Subcutaneous abdominal adipose tissue (tissue), 5 donors: ENCODE results near the gene DMD.

Experiments
- H3K27ac ChIP-seq: one replicate; pipeline ENCODE4 v1.7.0; 2013; ENCODE audit warnings: low read depth, mild to moderate bottlenecking, inconsistent platforms, low read length, moderate library complexity
- H3K27me3 ChIP-seq, 5 donors: one replicate each; pipeline ENCODE4 v1.7.0; 2013; ENCODE audit warnings: low read length in 5 of 5, inconsistent platforms in 1 of 5; ENCODE audit not compliant: control insufficient read depth in 5 of 5, insufficient read depth in 4 of 5
- H3K36me3 ChIP-seq, 5 donors: one replicate each; pipeline ENCODE4 v1.7.0; 2013; ENCODE audit warnings: low read length in 5 of 5; ENCODE audit not compliant: control insufficient read depth in 5 of 5, insufficient read depth in 5 of 5
- H3K4me1 ChIP-seq, 5 donors: one replicate each; pipeline ENCODE4 v1.7.0; 2013; ENCODE audit warnings: low read length in 5 of 5, mild to moderate bottlenecking in 3 of 5, moderate library complexity in 1 of 5; ENCODE audit not compliant: control insufficient read depth in 5 of 5, insufficient read depth in 5 of 5
- H3K4me3 ChIP-seq, 5 donors: one replicate each; pipeline ENCODE4 v1.7.0; 2013; ENCODE audit warnings: low read length in 5 of 5, low read depth in 1 of 5
- H3K9ac ChIP-seq, 5 donors: one replicate each; pipeline ENCODE4 v1.7.0; 2013; ENCODE audit warnings: low read length in 5 of 5, mild to moderate bottlenecking in 4 of 5, moderate library complexity in 3 of 5
- H3K9me3 ChIP-seq, 5 donors: one replicate each; pipeline ENCODE4 v1.7.0; 2013; ENCODE audit warnings: low read length in 5 of 5; ENCODE audit not compliant: control insufficient read depth in 5 of 5
- donor health status: healthy.
- donor health status: healthy.
- donor health status: healthy.
- donor health status: healthy.
- donor health status: healthy.

DMD gene

GRCh38 chrX:32026772-32027171, 1184.6 kb downstream of the DMD start:
- H3K9ac ChIP-seq, result no peak overlapping the region
- no peaks in the 10 kb centered on the region for H3K36me3 ChIP-seq
- H3K4me3 ChIP-seq, result no peak overlapping the region
- no peak overlapping the region for H3K27ac ChIP-seq
- H3K27me3 ChIP-seq, result peaks cover 0 to 2% (median 0%) of the 10 kb centered on the region in 5 donors
- H3K4me1 ChIP-seq, result no peaks in the 10 kb centered on the region
- peaks cover 0 to 5% (median 0%) of the 10 kb centered on the region in 5 donors for H3K9me3 ChIP-seq

DNA sequence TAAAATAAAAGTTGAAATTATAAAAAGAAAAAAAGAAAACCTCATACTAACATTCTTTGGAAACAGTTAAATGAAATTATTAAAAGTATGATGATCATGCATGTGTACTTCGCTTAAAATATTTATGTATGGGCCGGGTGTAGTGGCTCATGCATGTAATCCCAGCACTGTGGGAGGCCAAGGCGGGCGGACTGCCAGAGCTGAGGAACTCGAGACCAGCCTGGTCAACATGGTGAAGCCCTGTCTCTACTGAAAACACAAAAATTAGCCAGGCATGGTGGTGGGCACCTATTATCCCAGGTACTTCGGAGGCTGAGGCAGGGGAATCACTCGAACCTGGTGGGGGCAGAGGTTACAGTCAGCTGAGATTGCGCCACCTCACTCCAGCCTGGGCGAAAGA, 1187.3 kb downstream of the DMD start:
- Histone ChIP-seq H3K9ac (no peak overlapping the region), H3K36me3 (no peaks in the 10 kb centered on the region), H3K9me3 (peaks cover 0 to 5% (median 0%) of the 10 kb centered on the region in 5 donors), H3K27ac (no peak overlapping the region), H3K4me3 (no peak overlapping the region), H3K27me3 (peaks cover 0 to 2% (median 0%) of the 10 kb centered on the region in 5 donors), H3K4me1 (no peaks in the 10 kb centered on the region)

DNA sequence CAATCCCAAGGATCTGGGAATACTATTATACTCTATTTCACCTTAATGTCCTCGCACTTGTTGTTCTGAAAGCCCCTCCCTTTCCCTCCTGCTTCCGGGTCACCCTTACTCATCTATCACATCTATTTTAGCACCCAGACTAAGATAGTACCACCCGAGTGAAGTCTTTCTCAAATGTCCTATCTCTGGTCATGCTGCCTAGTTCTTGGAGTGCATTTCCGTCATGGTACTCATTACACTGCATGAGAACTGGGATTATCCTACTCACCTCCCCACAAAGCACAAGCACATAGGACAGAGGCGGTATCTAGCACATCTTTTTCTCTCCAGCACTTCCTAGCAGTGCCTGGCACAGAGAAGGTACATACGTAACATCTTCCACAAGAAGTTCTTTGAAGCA, 1195.2 kb downstream of the DMD start:
- H3K4me1 ChIP-seq, result no peaks in the 10 kb centered on the region
- H3K27ac ChIP-seq, result no peak overlapping the region
- H3K27me3 ChIP-seq, result no peaks in the 10 kb centered on the region
- no peaks in the 10 kb centered on the region for H3K36me3 ChIP-seq
- H3K4me3 ChIP-seq, result no peak overlapping the region
- no peaks in the 10 kb centered on the region for H3K9me3 ChIP-seq
- no peak overlapping the region for H3K9ac ChIP-seq

DNA sequence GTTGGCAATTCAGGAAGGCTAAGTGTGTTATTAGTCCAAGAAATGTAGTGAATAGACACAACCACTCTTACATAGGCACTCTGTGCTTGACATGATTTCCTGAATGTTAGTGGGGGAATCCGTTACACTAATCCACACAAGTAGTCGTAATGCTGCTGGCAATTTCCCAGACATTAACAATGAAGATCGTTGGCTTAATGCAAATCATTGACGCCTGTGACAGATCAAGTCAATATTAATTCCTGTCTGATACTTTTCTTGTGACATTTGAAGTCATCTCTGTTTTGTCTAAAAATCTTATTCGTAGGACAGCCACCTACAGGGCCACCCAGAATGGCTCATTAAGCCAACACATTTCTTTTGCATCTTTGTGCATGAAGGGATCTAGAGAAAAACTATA, 1200.4 kb downstream of the DMD start:
- no peaks in the 10 kb centered on the region for H3K27me3 ChIP-seq
- H3K4me3 ChIP-seq, result no peak overlapping the region
- no peak overlapping the region for H3K9ac ChIP-seq
- H3K9me3 ChIP-seq, result no peaks in the 10 kb centered on the region
- no peaks in the 10 kb centered on the region for H3K4me1 ChIP-seq
- H3K36me3 ChIP-seq, result no peaks in the 10 kb centered on the region
- no peak overlapping the region for H3K27ac ChIP-seq

DNA sequence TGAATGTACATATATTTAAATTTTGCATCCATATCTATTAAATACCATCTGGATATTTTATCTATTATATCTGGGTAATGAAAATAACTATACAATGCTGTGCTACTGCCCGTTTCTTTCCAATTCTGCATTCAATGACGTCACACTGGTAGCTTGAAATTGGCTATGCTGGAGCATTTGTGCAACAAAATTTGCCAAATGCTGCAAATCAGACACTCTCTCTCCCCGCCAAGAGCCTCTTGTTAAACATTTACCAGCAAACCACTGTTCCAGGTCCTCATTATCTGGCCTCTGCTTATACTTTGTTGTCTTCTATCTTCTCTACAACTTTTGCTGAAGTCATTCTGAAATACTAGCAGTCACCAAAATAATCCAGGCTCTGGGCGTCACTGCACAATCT, 1201.1 kb downstream of the DMD start:
- Histone ChIP-seq H3K27ac (no peak overlapping the region), H3K4me3 (no peak overlapping the region), H3K27me3 (no peaks in the 10 kb centered on the region), H3K4me1 (no peaks in the 10 kb centered on the region), H3K9me3 (no peaks in the 10 kb centered on the region), H3K9ac (no peak overlapping the region), H3K36me3 (no peaks in the 10 kb centered on the region)

DNA sequence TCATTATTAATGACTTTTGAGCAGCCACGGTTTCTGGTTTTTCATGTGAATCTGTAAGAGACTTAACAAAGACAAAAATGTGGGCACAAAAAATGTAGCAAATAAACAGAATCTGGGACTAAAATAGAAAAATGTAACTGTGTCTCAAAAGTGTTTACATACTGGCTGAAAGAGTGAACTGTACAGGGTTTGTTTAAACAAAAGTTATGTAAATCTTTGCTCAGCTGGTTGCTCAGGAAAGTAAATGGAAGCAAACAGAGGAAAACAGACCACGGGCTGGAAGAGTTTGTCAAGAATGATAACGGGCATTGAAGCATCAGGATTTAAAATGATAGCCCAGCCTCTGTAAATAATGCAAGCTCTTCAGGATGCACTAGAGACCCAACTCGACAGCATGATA, 1217.7 kb downstream of the DMD start:
- no peak overlapping the region for H3K9ac ChIP-seq
- no peaks in the 10 kb centered on the region for H3K4me1 ChIP-seq
- no peaks in the 10 kb centered on the region for H3K36me3 ChIP-seq
- no peak overlapping the region for H3K4me3 ChIP-seq
- H3K9me3 ChIP-seq, result no peaks in the 10 kb centered on the region
- no peaks in the 10 kb centered on the region for H3K27me3 ChIP-seq
- no peak overlapping the region for H3K27ac ChIP-seq

GRCh38 chrX:31988975-31989374, 1222.4 kb downstream of the DMD start:
- Histone ChIP-seq H3K4me1 (no peaks in the 10 kb centered on the region), H3K9me3 (no peaks in the 10 kb centered on the region), H3K36me3 (no peaks in the 10 kb centered on the region), H3K4me3 (no peak overlapping the region), H3K9ac (no peak overlapping the region), H3K27ac (no peak overlapping the region), H3K27me3 (no peaks in the 10 kb centered on the region)

GRCh38 chrX:31981546-31982062, 1229.7 kb downstream of the DMD start:
- H3K27me3 ChIP-seq, result no peaks in the 10 kb centered on the region
- H3K4me1 ChIP-seq, result no peaks in the 10 kb centered on the region
- no peak overlapping the region for H3K9ac ChIP-seq
- H3K36me3 ChIP-seq, result no peaks in the 10 kb centered on the region
- H3K9me3 ChIP-seq, result no peaks in the 10 kb centered on the region
- no peak overlapping the region for H3K4me3 ChIP-seq
- no peak overlapping the region for H3K27ac ChIP-seq

DNA sequence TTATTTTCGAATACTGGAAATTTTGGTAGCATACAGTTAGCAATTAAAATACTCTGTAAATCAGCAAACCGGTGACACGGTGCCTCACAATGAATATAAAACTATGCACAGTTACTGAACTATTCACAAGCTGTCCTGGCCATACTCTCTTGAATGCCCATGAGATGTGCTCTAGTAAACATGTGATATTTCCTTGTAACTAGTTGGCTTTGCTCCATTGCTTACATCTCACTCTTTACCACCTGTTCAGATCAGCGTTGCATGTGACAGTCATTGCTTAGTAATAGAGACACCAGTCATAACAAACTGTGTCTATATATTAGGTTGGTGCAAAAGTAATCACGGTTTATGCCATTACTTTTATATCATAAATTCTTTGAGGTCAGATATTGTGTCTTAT, 1241.6 kb downstream of the DMD start:
- Histone ChIP-seq H3K27ac (no peak overlapping the region), H3K27me3 (no peaks in the 10 kb centered on the region), H3K9me3 (no peaks in the 10 kb centered on the region), H3K4me1 (no peaks in the 10 kb centered on the region), H3K9ac (no peak overlapping the region), H3K36me3 (peaks cover 0 to 4% (median 0%) of the 10 kb centered on the region in 5 donors), H3K4me3 (no peak overlapping the region)

DNA sequence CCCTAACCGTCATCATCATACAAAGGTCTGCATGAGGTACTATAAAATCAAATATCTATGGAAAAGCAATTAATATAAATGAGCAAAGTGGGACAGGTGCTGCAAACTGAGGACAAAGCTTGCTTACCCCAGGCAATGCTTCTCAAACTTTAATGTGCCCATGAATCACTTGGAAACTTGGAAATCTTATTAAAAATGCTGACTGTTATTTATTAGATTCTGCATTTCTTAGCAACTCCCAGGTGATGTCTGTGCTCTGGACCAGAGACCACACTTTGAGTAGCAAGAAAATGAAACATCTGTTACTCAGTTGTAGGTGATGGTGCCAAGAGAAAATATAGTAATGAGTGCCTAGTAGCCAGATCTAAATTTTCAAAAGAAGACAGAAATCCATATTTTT, 1249.1 kb downstream of the DMD start:
- no peaks in the 10 kb centered on the region for H3K36me3 ChIP-seq
- H3K27ac ChIP-seq, result no peak overlapping the region
- no peak overlapping the region for H3K4me3 ChIP-seq
- H3K9me3 ChIP-seq, result no peaks in the 10 kb centered on the region
- H3K4me1 ChIP-seq, result no peaks in the 10 kb centered on the region
- H3K27me3 ChIP-seq, result no peaks in the 10 kb centered on the region
- H3K9ac ChIP-seq, result no peak overlapping the region

- no peaks in the 10 kb centered on the region for H3K36me3 ChIP-seq
- H3K9me3 ChIP-seq, result peaks cover 0 to 2% (median 0%) of the 10 kb centered on the region in 5 donors
- H3K4me3 ChIP-seq, result no peak overlapping the region
- no peaks in the 10 kb centered on the region for H3K27me3 ChIP-seq
- no peak overlapping the region for H3K9ac ChIP-seq
- H3K4me1 ChIP-seq, result no peaks in the 10 kb centered on the region
- no peak overlapping the region for H3K27ac ChIP-seq
These were observed 1276.4 kb downstream of the DMD start for GRCh38 chrX:31934842-31935370.
